Fibroblast of skin of right quadriceps (primary cell): Measurements from ENCODE around the gene DNM2.
"Not testable (repeated sequence)": the region's sequence is repeated elsewhere in the genome, so short reads cannot be mapped to it uniquely, and the experiment has no call there.

Experiments
- DNase-seq: peaks from one replicate; pipeline ENCODE4 v3.0.0-alpha.2; 2013

DNM2 gene

DNA sequence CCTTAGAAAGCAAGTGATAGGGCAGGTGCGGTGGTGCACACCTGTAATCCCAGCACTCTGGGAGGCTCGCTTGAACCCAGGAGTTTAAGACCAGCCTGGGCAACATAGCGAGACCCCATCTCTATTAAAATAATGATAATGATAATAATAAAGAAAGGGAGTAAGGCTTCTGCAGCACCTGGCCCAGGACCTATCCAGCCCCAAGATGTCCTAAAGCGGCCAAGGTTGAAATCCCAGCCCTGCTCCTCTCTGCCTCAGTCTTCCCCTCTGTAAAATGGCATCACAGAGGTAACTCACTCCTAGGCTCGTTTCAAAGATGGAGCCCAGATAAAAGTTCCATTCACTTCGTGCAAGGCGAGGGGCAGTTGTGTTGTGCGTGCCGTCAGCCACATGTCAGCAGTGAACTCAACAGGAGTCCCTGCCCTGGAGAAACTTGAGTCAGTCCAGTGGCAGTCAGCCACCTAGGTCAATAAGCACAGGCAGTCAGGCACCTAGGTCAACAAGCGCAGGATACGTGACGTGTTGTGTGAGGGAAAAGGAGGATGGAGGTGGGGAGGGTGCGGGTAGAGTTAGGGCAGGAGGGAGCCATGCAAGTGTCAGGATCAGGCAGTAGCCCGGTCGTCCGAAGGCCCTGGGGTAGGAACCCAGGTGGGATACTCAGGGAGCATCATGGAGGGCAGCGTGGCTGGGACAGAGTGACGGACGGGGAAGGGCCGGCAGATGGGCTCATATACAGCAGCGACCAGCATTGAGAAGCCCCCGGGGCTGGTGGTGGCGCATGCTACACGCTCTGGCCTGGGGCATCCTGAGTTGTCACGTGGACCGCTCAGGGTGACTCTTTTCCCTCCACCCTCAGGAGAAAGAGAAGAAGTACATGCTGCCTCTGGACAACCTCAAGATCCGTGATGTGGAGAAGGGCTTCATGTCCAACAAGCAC is 101.5 kb downstream of the DNM2 start:
- no peak for DNase-seq

DNA sequence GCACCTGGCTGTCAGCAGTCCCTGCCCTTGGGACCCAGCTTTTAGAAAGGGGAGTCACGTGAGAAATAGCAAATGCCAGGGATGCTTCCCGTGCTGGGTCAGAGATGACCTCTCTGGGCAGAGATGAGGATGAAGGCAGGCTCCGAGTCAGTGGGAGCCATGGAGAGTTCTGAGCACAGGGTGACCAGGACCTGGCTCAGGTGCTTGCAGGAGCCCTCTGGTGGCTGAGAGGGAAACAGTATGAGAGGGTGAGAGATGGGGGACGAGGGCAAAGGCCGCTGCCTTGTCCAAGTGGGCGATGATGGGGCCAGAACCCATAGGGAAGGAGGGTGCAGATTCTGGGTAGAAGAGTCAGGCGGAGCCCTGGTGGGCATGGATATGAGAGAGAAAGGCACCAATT is 102.3 kb downstream of the DNM2 start:
- no peak for DNase-seq

DNA sequence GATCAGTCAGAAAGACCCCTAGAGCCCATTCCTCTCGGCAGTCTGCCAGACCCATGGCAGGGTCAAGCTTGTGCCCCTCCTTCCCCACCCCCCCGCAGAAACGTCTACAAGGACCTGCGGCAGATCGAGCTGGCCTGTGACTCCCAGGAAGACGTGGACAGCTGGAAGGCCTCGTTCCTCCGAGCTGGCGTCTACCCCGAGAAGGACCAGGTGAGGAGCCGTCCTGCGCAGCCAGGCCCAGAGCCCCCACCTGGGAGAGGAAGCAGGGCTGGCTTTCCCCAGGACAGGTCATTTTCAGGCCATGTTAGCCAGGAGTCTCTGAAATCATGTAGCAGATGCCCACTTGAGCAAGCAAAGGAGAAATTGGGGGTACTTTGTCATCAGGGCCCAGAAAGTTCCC is 105.8 kb downstream of the DNM2 start:
- no peak for DNase-seq

DNA sequence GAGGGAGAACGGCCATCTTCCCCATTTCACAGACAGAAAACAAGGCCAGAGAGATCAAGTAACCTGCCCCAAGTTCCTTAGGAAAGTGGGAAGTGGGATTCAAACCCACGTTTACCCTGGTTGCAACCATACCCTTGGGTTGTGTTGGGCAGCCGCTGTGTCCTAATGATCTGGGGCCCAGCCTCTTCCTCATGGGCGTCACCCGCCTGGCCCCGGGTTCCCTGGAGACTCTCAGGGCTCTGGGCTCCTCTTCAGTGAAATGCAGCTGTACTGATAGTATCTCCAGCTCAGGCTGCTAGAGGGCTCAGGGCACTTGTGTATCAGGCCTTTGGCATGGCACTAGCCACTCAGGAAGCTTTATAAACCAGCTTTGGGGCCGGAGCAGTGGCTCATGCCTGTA is 108.4 kb downstream of the DNM2 start:
- no peak for DNase-seq

DNA sequence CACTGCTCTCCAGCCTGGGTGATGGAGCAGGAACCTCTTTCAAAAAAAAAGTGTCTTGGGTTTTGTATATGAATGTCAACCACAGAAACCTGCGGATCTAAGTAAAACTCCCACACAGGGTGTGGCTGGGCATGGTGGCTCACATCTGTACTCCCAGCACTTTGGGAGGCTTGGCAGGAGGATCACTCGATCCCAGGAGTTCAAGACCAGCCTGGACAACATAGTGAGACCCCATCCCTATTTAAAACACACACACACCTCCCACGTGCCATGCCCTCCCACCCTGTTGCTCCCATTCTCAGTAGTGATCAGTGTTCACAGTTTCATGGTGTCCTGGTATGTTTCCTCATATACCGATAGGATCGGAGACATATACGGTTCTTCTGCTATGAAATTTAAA is 109.0 kb downstream of the DNM2 start:
- no peak for DNase-seq

DNA sequence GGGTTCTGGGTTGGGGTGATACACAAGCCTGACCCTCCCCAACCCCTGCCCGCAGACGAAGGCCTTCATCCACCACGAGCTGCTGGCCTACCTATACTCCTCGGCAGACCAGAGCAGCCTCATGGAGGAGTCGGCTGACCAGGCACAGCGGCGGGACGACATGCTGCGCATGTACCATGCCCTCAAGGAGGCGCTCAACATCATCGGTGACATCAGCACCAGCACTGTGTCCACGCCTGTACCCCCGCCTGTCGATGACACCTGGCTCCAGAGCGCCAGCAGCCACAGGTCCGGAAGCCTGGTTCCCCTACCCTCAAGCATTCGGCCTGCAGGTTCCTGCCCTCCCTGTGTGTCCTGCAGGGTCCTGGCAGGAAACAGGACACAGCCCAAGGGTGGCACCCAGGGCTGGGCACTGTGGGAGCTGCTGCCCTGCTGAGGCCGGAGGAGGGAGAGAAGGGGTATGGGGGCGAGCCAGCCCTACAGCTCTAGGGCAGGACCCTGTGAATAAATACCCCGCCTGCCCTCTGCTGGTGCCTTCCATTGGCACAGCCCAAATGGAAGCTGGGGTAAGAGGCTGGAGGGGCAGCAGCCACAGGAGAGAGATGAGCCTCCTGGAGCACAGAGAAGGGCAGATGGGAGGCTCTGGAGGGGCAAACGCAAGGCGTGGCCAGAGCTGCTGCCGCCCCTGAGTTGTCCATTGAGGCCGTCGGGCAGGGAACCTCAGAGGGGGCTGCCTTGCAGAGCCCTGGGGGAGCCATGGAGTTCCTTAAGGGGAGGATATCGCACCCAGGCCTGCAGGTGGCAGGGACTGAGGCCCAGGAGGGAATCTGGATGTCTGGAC is 111.3 kb downstream of the DNM2 start:
- no peak for DNase-seq

DNA sequence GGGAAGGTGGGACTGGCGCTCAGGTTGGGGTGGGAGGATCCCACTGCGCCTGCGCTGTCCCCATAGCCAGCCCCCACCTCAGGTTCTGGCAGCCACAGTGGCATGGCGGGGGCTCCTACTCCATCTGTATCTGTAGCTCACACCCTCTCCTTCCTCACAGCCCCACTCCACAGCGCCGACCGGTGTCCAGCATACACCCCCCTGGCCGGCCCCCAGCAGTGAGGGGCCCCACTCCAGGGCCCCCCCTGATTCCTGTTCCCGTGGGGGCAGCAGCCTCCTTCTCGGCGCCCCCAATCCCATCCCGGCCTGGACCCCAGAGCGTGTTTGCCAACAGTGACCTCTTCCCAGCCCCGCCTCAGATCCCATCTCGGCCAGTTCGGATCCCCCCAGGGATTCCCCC is 112.1 kb downstream of the DNM2 start:
- no peak for DNase-seq

DNA sequence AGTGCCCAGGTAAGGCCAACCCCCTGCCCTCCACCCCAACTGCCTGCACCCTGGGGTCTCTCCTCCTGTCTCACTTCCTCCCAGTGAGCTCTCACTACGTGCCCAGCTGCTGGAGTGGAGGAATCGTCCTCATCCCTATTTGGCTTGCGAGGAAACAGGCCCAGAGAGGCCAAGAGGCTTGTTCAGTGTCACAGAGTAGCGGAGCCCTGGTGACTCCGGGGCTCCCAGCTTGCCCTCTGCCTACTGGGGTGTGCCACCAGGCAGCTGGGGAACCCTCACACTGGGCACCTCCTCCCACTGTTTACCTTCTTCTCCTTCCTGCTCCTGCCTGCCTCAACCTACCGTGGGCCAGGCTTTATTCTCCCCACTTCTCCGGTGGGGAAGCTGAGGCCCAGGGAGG is 112.5 kb downstream of the DNM2 start:
- DNase-seq = no peak

DNA sequence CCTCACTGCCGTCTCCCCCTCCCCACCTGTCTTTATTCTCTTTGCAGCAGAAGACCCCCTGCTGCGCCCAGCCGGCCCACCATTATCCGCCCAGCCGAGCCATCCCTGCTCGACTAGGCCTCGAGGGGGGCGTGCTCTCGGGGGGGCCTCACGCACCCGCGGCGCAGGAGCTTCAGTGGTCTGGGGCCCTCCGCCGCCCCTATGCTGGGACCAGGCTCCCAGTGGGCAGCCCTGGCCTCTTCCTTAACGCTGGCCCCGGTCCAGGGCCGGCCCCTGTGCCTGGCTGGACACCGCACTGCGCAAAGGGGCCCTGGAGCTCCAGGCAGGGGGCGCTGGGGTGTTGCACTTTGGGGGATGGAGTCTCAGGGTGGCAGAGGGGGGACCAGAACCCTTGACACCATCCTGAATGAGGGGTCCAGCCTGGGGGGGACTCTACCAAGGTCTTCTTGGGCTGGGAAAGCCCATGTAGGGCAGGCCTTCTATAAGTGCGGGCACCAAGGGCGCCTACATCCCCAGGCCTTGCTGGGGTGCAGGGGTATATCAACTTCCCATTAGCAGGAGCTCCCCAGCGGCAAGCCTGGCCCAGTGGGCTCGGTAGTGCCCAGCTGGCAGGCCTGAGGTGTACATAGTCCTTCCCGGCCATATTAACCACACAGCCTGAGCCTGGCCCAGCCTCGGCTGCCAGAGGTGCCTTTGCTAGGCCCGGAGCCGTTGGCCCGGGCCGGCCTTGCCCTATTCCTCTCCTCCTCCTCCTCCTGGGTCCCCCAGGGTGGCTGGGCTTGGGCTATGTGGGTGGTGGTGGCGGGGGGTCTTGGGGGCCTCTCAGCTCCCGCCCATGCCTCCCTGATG is 113.3 kb downstream of the DNM2 start:
- DNase-seq = no peak

DNA sequence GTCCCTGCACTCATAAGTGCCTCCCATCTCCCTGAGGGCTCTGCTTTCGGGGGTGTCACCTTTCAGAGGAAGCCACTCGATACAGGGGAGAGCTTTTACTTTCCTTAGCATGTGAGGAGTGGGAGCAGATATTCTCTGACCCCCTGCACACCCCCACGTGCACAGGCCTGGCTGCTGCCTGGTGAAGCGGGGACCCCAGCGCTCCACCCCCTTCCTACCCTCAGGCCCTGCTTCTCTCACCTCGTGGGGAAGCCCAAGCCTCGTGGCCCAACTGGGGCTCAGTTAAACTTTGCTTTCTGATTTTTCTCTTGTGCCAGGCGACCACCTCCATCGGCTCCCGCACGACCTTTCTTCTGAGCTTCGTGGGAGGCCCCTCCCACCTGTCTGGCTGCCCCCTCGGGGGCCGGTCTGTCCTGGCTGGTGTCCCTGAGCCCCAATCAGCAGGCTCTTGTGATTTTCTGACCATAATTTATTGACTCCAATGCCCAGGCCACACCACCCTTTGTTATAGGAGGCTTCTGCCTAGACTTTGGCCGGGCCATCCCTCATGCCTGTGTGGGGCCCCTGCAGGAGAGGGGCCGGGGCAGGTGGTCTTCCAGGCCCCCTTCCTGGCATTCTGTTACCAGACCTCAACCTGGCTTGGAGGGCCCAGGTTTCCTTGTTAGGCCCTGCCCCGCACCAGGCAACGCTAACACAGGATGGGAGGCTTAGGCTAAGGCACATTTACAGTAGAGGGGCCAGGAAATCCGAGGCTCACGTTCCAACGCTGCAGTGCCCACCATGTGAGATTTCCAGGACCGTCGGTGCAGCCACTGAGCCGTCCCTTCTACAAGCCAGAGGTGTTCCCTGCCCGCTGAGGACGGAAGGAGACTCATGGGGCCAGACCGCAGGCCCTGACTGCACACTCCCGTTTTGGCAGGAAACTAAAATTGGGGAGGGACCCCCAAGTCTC is 114.4 kb downstream of the DNM2 start:
- no peak for DNase-seq

DNA sequence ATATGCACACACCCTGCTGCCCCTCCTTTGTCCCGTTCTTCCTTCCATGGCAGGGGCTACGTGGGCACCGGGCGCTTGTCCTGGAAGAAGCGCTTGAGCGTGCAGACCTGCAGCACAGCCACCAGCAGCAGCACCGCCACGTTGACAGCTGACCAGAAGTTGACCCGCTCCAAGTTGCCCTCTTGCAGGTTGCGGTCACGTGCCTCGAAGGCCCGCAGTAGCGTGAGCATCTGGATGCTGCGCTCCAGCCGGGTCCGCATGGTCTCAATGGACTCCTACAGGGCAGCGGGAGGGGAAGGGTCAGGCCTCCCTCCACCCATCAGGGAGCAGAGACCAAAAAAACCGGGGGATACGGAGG is 115.0 kb downstream of the DNM2 start:
- DNase-seq = no peak

DNA sequence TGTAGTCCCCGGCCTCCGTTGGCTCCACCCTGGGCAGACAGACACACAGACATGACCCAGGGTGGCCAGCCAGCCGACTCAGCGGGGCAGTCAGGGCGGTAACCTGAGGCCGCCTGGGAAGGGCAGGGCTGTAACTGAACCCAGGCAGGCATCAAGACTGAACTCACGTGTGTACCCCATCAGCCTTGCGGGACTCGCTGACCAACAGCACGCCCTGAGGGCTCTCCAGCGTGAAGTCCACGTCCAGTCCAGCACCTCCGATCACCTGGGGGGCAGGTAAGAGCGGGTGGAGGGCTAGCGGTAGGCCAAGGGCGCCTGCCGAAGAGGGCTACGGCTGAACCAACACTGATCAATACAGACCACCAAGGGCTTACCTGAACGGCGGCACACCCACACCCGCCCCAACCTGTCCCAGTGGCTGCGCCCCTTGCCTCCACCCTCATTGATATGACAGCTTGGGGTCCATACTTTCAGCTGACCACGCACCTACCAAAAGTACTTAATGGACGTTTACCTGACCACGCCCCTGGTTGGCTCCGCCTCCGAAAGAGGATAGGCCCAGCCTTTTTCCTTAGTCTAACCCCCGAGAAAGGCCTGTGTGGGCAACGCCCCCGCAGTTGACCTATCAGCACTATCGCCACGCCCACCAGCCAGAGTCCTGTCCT is 117.3 kb downstream of the DNM2 start:
- no peak for DNase-seq

DNA sequence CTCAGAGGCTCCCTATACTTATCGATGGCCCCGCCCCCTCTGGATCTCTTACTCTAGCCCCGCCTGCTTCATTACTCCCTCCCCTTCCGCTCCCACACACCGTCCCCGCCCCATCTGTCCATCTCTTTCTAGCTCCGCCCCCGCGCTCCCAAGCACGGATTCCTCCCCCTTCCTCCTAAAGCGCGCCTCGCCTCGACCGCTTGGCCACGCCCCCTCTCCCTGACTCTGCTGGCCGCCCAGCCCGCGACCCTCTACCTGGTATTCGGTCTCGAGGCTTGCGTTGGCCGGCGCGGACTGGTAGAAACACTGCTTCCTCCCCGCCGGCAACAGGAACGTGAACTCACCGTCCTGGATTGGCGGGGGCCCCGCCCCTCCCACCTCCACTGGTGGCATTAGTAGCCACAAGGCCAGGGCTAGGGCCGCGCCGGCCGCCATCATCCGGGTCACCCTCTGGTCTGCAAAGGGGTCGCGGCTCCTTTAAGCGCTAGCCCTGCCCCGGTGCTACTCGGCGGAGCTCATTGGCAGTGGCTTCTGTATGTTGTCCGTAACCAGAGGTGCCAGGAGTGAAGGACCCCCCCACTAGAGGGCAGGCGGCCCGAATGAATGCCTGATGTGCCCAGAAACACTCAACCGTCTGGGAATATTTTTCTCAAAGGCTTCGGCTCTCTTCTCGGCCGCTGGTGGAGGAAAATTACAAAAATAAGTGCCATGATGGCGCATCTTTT is 118.0 kb downstream of the DNM2 start, which contains the start of gene TMED1:
TMED1 (minus strand) TSS at position 459 of the 725 bp plus-strand sequence; CDS start at position 438, 21 bp downstream.
- peak; percentile 99 for DNase-seq

DNA sequence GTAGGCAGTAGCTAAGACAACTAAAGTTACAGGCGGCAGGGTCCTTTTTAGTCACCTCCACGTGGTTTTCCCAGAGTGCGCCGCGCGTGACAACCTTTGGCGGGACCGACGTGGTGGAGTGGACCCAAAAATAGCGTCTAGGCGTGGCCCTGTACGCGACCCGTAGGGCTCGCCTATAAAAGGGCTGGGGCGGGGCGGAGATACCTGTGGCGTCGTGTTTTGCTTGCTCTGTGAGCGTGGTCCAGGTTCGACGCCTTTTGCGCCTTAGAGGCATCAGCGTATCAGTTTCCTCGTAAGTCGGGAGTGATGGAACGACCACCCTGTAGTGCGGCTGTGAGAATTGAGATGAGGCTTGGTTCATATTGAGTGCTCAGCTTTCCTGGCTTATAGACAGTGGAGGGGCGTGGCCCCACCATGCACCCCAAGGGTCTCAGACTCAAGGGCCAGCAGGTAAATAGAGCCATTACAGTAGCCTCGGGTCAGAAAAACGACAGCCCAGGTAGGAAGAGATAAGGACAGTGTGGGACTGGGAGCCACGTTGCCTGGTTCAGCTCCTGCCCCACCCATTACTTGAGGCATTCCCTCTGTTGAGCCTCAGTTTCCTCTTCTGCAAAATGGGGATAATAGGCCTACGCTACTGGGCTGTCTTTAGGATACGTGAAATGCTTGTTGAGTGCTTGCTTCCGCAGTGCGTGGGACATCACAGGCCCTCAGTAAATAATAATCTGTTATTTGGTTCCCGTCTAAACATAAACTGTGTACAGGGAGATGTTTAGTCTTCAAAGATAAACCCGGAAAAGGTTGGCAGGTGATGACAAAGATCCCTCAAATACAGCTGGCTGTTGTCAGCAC is 118.8 kb downstream of the DNM2 start:
- peak; percentile 90 for DNase-seq

DNA sequence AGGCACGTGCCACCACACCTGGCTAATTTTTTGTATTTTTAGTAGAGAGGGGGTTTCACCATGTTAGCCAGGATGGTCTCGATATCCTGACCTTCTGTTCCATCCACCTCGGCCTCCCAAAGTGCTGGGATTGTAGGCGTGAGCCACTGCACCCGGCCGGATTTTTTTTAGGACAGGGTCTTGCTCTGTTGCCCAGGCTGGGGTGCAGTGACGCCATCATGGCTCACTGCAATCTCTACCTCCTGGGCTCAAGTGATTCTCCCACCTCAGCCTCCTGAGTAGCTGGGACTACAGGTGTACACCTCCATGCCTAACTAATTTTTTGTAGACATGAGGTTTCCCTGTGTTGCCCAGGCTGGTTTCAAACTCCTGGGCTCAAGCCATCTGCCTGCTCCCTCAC is 119.8 kb downstream of the DNM2 start:
- not testable (repeated sequence) for DNase-seq

DNA sequence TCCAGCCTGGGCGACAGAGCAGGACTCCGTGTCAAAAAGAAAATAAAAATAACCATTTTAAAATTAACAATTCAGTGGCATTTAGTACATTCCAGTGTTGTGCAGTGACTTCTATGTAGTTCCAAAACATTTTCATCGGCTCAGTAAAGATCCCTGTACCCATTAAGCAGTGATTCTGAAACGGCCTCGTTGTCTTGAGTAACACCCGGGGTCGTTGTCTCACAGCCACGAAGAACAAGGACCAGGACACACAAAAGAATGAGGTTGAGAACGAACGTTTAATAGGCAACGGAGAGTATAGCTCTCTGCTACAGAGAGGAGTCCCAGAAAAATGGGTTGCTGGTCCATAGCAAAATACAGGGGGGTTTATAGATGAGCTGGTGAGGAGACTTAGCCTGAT is 120.5 kb downstream of the DNM2 start:
- no peak for DNase-seq

DNA sequence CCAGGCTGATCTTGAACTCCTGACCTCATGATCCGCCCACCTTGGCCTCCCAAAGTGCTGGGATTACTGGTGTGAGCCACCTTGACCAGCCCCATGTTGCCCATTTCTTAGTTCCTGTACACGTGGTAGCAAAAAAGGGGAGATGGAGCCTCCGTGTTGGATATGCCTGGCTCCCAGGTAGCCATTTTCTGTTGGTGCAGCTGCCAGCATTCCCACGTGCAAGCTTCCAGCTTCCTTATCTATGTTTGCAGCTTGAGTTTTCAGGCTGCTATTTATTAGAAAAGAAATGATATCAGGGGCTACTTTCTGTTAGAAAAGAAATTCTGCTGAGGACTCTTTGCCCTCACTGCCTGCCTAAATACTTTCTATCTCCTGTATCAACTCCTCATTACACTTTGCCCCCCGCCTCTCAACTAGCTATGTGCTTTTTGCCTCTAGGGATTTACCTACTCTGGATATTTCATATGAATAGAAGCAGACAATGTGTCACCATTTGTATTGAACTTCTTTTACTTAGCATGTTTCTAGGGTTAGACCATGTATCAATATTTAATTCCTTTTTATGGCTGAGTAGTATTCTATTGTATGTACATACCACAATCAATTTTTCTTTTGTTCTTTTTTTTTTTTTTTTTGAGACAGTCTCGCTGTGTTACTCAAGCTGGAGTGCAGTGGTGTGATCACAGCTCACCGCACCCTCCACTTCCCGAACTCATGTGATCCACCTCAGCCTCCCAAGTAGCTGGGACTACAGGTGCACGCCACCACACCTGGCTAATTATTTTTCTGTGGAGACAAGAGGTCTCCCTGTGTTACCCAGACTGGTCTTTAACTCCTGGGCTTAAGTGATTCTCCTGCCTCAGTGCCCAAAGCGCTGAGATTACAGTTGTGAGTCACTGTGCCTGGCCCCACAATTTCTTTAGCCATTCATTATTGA is 121.5 kb downstream of the DNM2 start:
- DNase-seq = no peak

DNA sequence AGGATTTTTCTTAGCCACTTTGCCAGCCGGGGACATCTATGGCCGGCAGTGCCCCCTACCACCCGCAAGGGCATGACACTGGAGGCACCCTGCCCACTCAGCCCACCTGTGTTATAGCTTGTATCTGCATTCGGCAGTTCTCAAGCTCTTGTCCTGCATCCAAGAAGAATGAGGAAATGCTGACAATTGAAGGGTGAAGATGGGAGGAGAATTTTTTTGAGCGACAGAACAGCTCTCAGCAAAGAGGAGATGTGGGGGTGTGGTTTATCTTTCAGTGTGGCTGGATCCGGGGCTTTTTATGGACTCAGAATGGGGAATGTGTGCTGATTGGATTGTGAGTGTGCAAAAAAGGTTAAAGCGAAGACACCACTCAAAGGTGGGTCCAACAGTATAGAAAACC is 124.9 kb downstream of the DNM2 start:
- no peak for DNase-seq
